ENCODE results near the gene PSMF1. TPM values are rescaled to one million over a fixed set of nuclear protein-coding genes. Genes with fewer than 3 reads are reported as not detected.

The PSMF1 gene
- total RNA-seq, 1 experiment from 2014 or later = 90.8 TPM

DNA sequence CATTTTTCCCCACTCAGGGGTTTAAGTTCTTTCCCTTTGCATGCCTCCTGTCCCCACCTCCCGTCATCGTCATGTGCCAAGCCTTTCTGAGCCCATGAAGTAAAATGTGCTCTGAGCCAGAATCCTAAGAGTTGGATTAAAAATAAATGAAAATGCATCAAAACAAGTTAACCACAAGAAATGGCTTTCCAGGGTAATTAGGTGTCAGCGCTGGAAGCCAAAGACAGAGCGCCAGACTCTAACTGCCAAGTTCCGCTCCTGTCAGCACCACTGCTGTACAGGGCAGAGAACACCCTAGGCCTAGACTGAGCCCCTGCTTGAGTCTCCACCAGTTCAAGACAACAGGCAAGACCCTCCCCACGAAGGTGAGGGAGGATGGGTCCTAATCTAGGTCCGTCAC, 79.4 kb downstream of the PSMF1 start:
- TF ChIP-seq, protein P1, sequence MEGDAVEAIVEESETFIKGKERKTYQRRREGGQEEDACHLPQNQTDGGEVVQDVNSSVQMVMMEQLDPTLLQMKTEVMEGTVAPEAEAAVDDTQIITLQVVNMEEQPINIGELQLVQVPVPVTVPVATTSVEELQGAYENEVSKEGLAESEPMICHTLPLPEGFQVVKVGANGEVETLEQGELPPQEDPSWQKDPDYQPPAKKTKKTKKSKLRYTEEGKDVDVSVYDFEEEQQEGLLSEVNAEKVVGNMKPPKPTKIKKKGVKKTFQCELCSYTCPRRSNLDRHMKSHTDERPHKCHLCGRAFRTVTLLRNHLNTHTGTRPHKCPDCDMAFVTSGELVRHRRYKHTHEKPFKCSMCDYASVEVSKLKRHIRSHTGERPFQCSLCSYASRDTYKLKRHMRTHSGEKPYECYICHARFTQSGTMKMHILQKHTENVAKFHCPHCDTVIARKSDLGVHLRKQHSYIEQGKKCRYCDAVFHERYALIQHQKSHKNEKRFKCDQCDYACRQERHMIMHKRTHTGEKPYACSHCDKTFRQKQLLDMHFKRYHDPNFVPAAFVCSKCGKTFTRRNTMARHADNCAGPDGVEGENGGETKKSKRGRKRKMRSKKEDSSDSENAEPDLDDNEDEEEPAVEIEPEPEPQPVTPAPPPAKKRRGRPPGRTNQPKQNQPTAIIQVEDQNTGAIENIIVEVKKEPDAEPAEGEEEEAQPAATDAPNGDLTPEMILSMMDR (conservative IDR thresholded peaks at IDR 0.05) = no peak
- Mint-ChIP-seq H3K36me3 (ENCODE audit: insufficient read depth in 1 of 3, low read depth in 3 of 3) (no peaks in the 10 kb centered on the region), H3K27ac (no peak overlapping the region), H3K9me3 (peaks cover 0 to 3% of the 10 kb centered on the region in 2 experiments; a peak in 1 of 5 replicates), H3K4me1 (no peaks in the 10 kb centered on the region; a peak in 1 of 4 replicates), H3K27me3 (ENCODE audit: low read depth) (peaks cover 22% of the 10 kb centered on the region), H3K4me3 (no peak overlapping the region)
- Histone ChIP-seq H2BK12ac (ENCODE audit: insufficient read length, low read depth, low read length) (no peak overlapping the region), H3K56ac (ENCODE audit: insufficient read length, low read depth, low read length) (no peak overlapping the region), H4K20me1 (ENCODE audit: control insufficient read depth, insufficient read depth, insufficient read length) (no peaks in the 10 kb centered on the region), H3K18ac (ENCODE audit: insufficient read length, low read depth, low read length) (no peak overlapping the region), H2AFZ (ENCODE audit: low read length) (no peak overlapping the region), H3K79me1 (ENCODE audit: insufficient read depth, low read depth, low read length, poor library complexity, severe bottlenecking) (no peaks in the 10 kb centered on the region), H3K27ac (ENCODE audit: insufficient read length, low read depth, low read length) (no peak overlapping the region), H3K9ac (ENCODE audit: extremely low read depth, insufficient read length, low read length) (no peak overlapping the region), H2BK15ac (ENCODE audit: low read depth, low read length) (no peak overlapping the region), H3K4me1 (ENCODE audit: insufficient read depth, low read length) (no peaks in the 10 kb centered on the region), H3T11ph (ENCODE audit: low read length) (no peak overlapping the region), H3K27me3 (ENCODE audit: insufficient read depth, low read length) (peaks cover 3% of the 10 kb centered on the region; the same call in 1 of the 2 replicates), H3K23ac (ENCODE audit: insufficient read length, low read depth, low read length) (no peak overlapping the region), H3K4me2 (ENCODE audit: insufficient read depth, insufficient read length, low read length) (no peak overlapping the region), H2BK20ac (ENCODE audit: low read depth, low read length, poor library complexity, severe bottlenecking) (no peak overlapping the region), H3K79me2 (ENCODE audit: insufficient read depth, low read length) (no peaks in the 10 kb centered on the region), H3K9me3 (ENCODE audit: control insufficient read depth, low read depth, low read length) (no peaks in the 10 kb centered on the region), H3K4ac (ENCODE audit: low read depth, low read length) (no peak overlapping the region), H3K23me2 (ENCODE audit: insufficient read length, low read depth, low read length, poor library complexity, severe bottlenecking) (no peaks in the 10 kb centered on the region), H2AK5ac (ENCODE audit: insufficient read length, low read length) (no peak overlapping the region), H4K5ac (ENCODE audit: insufficient read length, low read depth, low read length) (no peak overlapping the region), H4K8ac (replicated peaks; ENCODE audit: insufficient read length, low read depth, low read length) (no peak overlapping the region), H2BK5ac (ENCODE audit: insufficient read length, low read length) (no peak overlapping the region), H4K91ac (ENCODE audit: insufficient read length, low read depth, low read length) (no peak overlapping the region), H2BK120ac (ENCODE audit: low read depth, low read length, poor library complexity, severe bottlenecking) (no peak overlapping the region), H3K14ac (ENCODE audit: insufficient read depth, low read length) (no peak overlapping the region)
- no peak for DNase-seq
- WGBS (ENCODE audit: extremely low coverage, insufficient read length, low lambda C conversion rate) = no CpG with 5 or more reads among the region's 7 CpGs
